Measurements from ENCODE around the gene ABTB2.

DNA sequence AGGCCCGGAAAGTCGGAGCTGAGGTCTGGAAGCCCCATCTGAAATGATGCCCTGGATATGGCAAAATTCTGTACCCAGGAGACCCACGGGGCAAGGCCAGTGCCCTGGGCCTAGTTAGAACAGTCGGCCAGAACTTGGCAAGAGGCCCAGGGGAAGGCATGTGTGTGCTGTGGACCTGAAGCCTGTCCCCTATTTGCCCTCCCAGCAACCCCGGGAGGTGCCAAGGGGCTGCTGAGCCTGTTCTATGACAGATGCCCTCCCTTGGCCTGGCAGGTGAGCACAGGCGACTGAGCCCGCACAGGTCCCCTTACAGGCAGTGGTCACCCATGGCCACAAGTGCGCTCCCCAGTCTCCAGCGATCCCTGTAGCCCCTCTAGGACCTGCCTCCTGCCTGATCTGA is 200.6 kb downstream of the ABTB2 start:
- TF ChIP-seq CTCF (conservative IDR thresholded peaks at IDR 0.05 in 1 of 2, IDR thresholded peaks at IDR 0.05 in 1 of 2; ENCODE audit: low read depth in 1 of 2, low read length in 2 of 2) = no peak
- no peak for TF ChIP-seq EZH2 (IDR thresholded peaks at IDR 0.05; ENCODE audit: low read length, missing control alignments)
